GM13977 (cell line): ENCODE data around the gene ARHGAP10.

Experiments
- DNase-seq: peaks from one replicate; pipeline ENCODE4 v3.0.0; 2012; ENCODE audit warnings: low spot score
- in situ Hi-C: fragments of 300-500 bp; cut with MboI; formaldehyde crosslinking; loops from one replicate; pipeline ENCODE4 v1.12.0; 2022; ENCODE audit warnings: low sequenced_read_pairs, low pct_unique_long_range_greater_than_20kb, mixed read lengths, inconsistent platforms; ENCODE audit not compliant: unreplicated experiment
- TF ChIP-seq, protein P1 (sequence below): IDR thresholded peaks from 2 replicates; pipeline ENCODE4 v1.5.1; 2012; ENCODE audit warnings: mild to moderate bottlenecking, control low read depth; ENCODE audit not compliant: insufficient read depth; ENCODE audit errors: extremely low read depth, missing control alignments

The ARHGAP10 gene

DNA sequence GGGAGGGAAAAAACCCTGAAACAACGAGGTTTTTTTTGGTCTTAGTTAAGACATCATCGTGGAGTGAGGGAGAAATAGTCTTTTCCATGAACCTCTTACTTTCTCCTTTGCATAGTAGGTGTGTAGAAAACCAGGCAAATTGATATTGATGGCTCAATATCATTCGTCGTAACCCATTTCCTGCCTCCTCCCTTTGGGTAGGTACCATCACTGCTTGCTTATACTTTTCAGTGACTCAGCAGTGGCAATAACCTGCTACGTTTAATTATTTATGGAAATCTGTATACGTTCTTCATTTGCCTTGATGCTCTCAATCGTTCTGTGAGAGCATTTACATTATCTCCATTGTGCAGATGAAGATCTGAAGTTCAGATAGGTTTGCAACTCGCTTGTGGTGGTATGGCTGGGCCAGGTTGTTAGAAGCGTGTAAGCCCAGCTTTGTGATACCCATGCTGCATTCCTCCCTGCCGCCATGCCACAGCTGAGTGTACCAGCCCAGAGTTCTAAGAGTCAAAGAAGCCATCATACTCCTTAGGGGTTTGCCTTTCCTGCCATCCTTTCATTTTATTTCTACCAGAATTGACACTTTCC, 212.9 kb downstream of the ARHGAP10 start:
- TF ChIP-seq, protein P1, sequence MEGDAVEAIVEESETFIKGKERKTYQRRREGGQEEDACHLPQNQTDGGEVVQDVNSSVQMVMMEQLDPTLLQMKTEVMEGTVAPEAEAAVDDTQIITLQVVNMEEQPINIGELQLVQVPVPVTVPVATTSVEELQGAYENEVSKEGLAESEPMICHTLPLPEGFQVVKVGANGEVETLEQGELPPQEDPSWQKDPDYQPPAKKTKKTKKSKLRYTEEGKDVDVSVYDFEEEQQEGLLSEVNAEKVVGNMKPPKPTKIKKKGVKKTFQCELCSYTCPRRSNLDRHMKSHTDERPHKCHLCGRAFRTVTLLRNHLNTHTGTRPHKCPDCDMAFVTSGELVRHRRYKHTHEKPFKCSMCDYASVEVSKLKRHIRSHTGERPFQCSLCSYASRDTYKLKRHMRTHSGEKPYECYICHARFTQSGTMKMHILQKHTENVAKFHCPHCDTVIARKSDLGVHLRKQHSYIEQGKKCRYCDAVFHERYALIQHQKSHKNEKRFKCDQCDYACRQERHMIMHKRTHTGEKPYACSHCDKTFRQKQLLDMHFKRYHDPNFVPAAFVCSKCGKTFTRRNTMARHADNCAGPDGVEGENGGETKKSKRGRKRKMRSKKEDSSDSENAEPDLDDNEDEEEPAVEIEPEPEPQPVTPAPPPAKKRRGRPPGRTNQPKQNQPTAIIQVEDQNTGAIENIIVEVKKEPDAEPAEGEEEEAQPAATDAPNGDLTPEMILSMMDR: no peak
- in situ Hi-C loops: no loop called here
- DNase-seq: no peak

DNA sequence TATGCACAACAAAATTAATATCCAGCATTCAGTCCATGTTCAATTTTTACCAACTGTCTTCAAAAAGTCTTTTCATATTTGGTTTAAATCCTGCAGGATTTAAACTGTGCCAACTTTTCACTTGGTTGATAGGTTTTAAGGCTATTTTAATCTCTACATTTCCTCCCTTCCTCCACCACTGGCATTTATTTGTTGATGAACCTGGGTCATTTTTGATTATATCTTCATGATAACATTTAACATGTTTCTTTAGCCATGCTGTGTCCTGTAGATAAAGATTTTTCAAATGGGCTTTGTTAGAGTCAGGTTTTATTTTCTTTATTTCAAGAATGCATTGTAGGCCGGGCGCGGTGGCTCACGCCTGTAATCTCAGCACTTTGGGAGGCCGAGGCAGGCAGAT, 216.4 kb downstream of the ARHGAP10 start:
- DNase-seq: no peak
- in situ Hi-C loops: no loop called here
- TF ChIP-seq, protein P1: no peak

DNA sequence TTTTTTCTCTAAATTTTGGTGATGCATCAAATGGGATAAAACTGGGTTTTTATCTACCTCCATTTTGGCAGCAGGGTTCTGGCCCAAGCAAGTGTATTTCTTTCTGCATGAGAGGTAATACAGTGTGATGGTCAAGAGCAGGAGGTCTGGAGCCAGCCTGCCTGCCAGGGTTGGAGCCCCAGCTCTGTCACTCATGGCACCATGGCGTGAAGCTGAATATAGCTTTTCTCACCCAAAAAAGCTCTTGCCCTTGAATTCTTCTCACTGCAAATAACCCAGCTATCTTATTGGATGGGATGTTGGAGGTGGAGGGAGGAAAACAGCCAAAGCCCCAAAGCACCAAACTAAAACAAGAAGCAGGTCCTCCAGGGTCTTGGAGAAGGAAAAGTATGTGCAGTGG, 218.4 kb downstream of the ARHGAP10 start:
- TF ChIP-seq, protein P1: no peak
- no peak for DNase-seq
- in situ Hi-C loops: no loop called here

DNA sequence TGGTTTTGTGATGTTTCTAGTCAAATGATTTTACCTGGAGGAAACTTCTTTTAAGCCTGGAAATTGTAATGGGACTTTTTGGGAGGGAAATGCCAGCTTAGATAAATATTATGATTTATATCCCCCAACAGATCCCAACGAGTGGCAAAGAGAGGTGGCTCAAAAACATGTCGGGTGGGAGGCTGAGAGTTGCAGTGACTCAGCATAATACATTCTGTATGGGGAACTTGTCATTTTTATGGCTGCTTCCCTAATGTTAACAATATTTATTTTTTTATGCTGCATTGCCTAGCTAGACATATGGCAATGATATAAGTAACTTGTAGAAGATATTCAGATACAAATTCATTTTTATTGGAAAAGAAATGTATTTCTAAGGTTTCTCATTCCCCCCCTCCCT, 219.0 kb downstream of the ARHGAP10 start:
- in situ Hi-C loops: no loop called here
- no peak for DNase-seq
- TF ChIP-seq, protein P1: no peak

DNA sequence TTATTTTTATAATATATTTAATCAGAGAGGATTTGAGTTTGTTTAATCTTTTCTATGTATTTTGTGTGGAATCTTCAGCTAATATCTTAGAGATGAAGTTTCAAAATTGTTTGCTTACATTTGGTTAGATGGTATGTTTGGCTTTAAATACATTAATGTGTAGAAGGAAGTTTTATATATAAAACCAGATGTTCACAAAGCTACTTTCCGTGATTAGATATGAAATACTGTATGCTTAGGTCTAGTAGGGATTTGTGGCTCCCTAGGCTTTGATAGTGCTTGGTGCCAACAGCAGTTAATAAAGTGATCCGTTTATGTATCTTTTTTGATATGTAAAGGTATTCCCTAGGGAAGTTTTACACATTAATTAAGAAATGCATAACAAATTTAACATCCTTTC, 223.0 kb downstream of the ARHGAP10 start:
- TF ChIP-seq, protein P1: no peak
- in situ Hi-C loops: no loop called here
- no peak for DNase-seq

DNA sequence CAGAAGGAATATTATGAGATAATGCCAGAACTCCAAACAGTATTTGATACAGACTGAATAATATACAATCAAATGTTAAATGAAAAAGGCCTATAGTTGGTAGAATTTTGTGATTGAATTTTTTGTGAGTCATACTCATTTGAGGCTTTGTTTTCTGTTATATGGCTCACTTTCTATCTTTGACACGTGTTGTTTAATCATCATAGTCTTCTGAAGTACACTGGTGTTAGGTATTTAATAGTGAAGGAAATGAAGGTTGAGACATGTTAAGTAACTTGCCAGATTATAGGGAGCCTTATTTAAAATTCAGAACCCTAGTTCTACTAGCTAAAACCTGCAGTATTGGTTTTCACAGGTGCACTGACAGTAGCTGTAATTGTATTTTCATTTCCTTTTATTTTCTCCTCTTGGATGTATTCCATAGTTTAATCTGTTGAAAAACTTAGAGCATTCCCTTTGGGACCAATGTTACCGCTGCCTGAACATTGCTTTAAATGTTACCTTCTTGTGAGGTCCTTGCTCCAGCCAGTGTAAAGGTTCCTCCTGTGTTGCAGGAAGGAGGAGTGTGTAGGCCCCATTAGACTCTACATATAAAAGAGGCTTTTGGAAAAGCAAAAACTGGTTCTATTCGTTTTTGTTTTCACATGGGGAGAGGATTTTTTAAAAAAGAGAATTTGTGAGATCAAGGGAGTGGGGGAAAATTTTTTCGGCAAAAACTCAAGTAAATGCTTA, 224.1 kb downstream of the ARHGAP10 start:
- DNase-seq: no peak
- in situ Hi-C loops: no loop called here
- TF ChIP-seq, protein P1: no peak
